ENCODE results near the gene METTL9. TPM values are rescaled to one million over a fixed set of nuclear protein-coding genes. Genes with fewer than 3 reads are reported as not detected.

METTL9 gene
- total and polyA plus RNA-seq, 2 of the 13 experiments (the other 11 are each of a cell fraction or from before 2014, with no cell fraction given), result 123 to 204 TPM

DNA sequence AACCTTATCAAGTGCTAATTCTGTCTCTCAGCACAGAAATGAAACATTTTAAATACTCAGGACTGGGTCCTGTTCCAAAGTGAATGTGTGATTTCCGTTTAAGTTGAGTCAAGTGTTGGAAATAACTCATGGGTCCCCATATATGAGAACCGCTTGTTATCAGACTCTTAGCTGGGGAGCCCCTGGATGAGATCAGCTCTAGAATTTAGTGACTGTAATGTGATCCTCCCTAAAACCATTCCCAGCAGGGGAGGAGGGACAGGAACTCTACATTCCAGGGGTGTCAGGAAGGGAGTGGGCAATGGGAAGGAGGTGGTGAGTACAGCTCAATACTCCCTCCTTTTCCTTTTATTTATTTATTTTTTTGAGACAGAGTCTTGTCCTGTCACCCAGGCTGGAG is 101.9 kb downstream of the METTL9 start:
- H4K20me1 ChIP-seq (ENCODE audit: insufficient read depth, low read length), result no peaks in the 10 kb centered on the region
- no peak for DNase-seq (ENCODE audit: low spot score)
- BruUV-seq (replicated peaks), result no TSS peak
- peaks cover 0 to 35% of the 10 kb centered on the region in 2 experiments; a peak in 4 of 5 replicates for H3K27me3 ChIP-seq (ENCODE audit: control insufficient read depth in 1 of 2, insufficient read depth in 2 of 2, low read length in 2 of 2)
- WGBS (ENCODE audit: low lambda C conversion rate), result 31% methylated on average over 2 of the region's 2 CpGs
- POLR2A ChIA-PET, result no interaction called here
- no peaks in the 10 kb centered on the region for H3K9me3 ChIP-seq (ENCODE audit: low read length)
- no peaks in the 10 kb centered on the region for H3K4me1 ChIP-seq (ENCODE audit: insufficient read depth, low read length)
- CTCF ChIA-PET (ENCODE audit: low intra/inter-chr PET ratio, low total read pairs), result no interaction called here
- no peak for FAIRE-seq
- ATAC-seq, result no peak
- H3K27ac ChIP-seq (ENCODE audit: extremely low read length, insufficient read depth, low read length), result no peak overlapping the region
- no peaks in the 10 kb centered on the region for H3K79me2 ChIP-seq (ENCODE audit: insufficient read depth, low read length)
- H3K4me2 ChIP-seq (ENCODE audit: low read depth, low read length), result no peak overlapping the region
- intact Hi-C loops (cut with micrococcal nuclease; ENCODE audit: unreplicated experiment), result no loop called here
- TF ChIP-seq MBNL3 (CRISPR knock-in tag; conservative IDR thresholded peaks at IDR 0.05), result no peak
- no peak for TF ChIP-seq ZNF530 (CRISPR knock-in tag; IDR thresholded peaks at IDR 0.05; ENCODE audit: low read depth)
- no peak for TF ChIP-seq ZNF557 (CRISPR knock-in tag; IDR thresholded peaks at IDR 0.05)
- TF ChIP-seq KAT2B (IDR thresholded peaks at IDR 0.05; ENCODE audit: borderline replicate concordance, low read depth, low read length), result no peak
- TF ChIP-seq, protein P1, sequence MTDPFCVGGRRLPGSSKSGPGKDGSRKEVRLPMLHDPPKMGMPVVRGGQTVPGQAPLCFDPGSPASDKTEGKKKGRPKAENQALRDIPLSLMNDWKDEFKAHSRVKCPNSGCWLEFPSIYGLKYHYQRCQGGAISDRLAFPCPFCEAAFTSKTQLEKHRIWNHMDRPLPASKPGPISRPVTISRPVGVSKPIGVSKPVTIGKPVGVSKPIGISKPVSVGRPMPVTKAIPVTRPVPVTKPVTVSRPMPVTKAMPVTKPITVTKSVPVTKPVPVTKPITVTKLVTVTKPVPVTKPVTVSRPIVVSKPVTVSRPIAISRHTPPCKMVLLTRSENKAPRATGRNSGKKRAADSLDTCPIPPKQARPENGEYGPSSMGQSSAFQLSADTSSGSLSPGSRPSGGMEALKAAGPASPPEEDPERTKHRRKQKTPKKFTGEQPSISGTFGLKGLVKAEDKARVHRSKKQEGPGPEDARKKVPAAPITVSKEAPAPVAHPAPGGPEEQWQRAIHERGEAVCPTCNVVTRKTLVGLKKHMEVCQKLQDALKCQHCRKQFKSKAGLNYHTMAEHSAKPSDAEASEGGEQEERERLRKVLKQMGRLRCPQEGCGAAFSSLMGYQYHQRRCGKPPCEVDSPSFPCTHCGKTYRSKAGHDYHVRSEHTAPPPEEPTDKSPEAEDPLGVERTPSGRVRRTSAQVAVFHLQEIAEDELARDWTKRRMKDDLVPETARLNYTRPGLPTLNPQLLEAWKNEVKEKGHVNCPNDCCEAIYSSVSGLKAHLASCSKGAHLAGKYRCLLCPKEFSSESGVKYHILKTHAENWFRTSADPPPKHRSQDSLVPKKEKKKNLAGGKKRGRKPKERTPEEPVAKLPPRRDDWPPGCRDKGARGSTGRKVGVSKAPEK (CRISPR knock-in tag; IDR thresholded peaks at IDR 0.05; ENCODE audit: borderline replicate concordance), result no peak
- TF ChIP-seq, protein P2, sequence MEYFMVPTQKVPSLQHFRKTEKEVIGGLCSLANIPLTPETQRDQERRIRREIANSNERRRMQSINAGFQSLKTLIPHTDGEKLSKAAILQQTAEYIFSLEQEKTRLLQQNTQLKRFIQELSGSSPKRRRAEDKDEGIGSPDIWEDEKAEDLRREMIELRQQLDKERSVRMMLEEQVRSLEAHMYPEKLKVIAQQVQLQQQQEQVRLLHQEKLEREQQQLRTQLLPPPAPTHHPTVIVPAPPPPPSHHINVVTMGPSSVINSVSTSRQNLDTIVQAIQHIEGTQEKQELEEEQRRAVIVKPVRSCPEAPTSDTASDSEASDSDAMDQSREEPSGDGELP (IDR thresholded peaks at IDR 0.05; ENCODE audit: borderline replicate concordance, low read depth), result no peak
- TF ChIP-seq GTF2F1 (IDR thresholded peaks at IDR 0.05; ENCODE audit: low read length), result no peak
- no peak overlapping the region for H3K9ac ChIP-seq (ENCODE audit: insufficient read depth, low read depth, low read length)
- H2AFZ ChIP-seq (ENCODE audit: low read length), result no peak overlapping the region
- in situ Hi-C loops (cut with HindIII; ENCODE audit: extremely low pct_ligation_motif_present, low pct_unique_long_range_greater_than_20kb), result no loop called here
- H3K4me3 ChIP-seq (replicated peaks in 1 of 3; ENCODE audit: insufficient read depth in 1 of 3, low read depth in 2 of 3, low read length in 3 of 3), result no peak overlapping the region
- no peaks in the 10 kb centered on the region for H3K36me3 ChIP-seq (replicated peaks in 1 of 2; ENCODE audit: control insufficient read depth in 1 of 2, insufficient read depth in 2 of 2, low read length in 2 of 2)

All from HepG2 (cell line).